Measurements from ENCODE around the gene SPART. TPM values are rescaled to one million over a fixed set of nuclear protein-coding genes. Genes with fewer than 3 reads are reported as not detected.

SPART gene
- total RNA-seq, 1 experiment from 2014 or later: 23.3 TPM

- Histone ChIP-seq H4K20me1 (ENCODE audit: low read length) (no peaks in the 10 kb centered on the region), H3K79me2 (ENCODE audit: low read length) (peaks cover 49% of the 10 kb centered on the region)
- POLR2A ChIA-PET (ENCODE audit: unreplicated experiment): no interaction called here
Measured at GRCh38 chr13:36342715-36343114, 3.5 kb downstream of the SPART start.

GRCh38 chr13:36341718-36342117 is 4.5 kb downstream of the SPART start:
- TF ChIP-seq EZH2phosphoT487 (IDR thresholded peaks at IDR 0.05; ENCODE audit: borderline replicate concordance, low read length) (no peak), CTCF (conservative IDR thresholded peaks at IDR 0.05; ENCODE audit: low read depth, low read length) (no peak), EZH2 (IDR thresholded peaks at IDR 0.05; ENCODE audit: low read length, unreplicated experiment) (no peak)
- no peak overlapping the region for H3K4me3 ChIP-seq (ENCODE audit: low read length)

More at GRCh38 chr13:36342715-36343114, 3.5 kb downstream of the SPART start:
- intact Hi-C loops (cut with micrococcal nuclease): no loop called here
- Histone ChIP-seq H3K27me3 (ENCODE audit: low read length) (no peaks in the 10 kb centered on the region), H3K9me2 (replicated peaks; ENCODE audit: low read length) (no peaks in the 10 kb centered on the region), H3K4me1 (ENCODE audit: insufficient read depth, low read length) (no peaks in the 10 kb centered on the region), H3K4me3 (ENCODE audit: low read length) (no peak overlapping the region), H3F3A (ENCODE audit: low read length, unreplicated experiment) (no peaks in the 10 kb centered on the region), H3K9me3 (ENCODE audit: low read length) (no peaks in the 10 kb centered on the region), H3K4me2 (ENCODE audit: low read length) (no peak overlapping the region), H2AFZ (ENCODE audit: low read length) (no peak overlapping the region), H3K36me3 (ENCODE audit: low read depth, low read length) (no peaks in the 10 kb centered on the region), H3K27ac (ENCODE audit: low read length) (no peak overlapping the region), H3K9ac (ENCODE audit: low read length) (no peak overlapping the region)
- ATAC-seq (no peak), DNase-seq (no peak)
- CTCF ChIA-PET: no interaction called here
- BruUV-seq (replicated peaks): no TSS peak
- TF ChIP-seq EZH2 (IDR thresholded peaks at IDR 0.05; ENCODE audit: low read length, unreplicated experiment) (no peak), CTCF (conservative IDR thresholded peaks at IDR 0.05; ENCODE audit: low read depth, low read length) (no peak), EZH2phosphoT487 (IDR thresholded peaks at IDR 0.05; ENCODE audit: borderline replicate concordance, low read length) (no peak)

DNA sequence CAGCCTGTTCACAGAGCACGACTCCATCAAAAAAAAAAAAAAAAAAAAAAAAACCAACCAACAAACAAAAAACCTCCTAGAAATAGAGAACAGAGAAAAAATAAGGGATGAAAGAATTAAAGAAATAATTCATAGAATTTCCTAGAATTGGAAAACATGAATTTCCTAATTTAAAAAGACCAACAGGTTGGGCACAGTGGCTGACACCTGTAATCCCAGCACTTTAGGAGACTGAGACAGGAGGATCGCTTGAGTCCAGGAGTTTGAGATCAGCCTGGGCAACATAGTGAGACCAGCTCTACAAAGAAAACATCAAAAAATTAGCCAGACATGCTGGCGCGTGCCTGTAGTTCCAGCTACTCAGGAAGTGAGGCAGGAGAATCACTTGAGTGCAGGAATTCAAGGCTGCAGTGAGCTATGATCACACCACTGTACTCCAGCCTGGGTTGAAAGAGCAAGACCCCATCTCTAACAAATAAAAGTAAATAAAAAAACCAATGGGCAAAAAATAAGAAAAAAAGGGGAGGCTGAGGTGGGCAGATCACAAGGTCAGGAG is 6.5 kb downstream of the SPART start:
- Histone ChIP-seq H3K4me1 (ENCODE audit: insufficient read depth, low read length) (no peaks in the 10 kb centered on the region), H3K36me3 (ENCODE audit: low read depth, low read length) (no peaks in the 10 kb centered on the region), H3K4me2 (ENCODE audit: low read length) (no peak overlapping the region), H3K9me3 (ENCODE audit: low read length) (no peaks in the 10 kb centered on the region), H3F3A (ENCODE audit: low read length, unreplicated experiment) (no peaks in the 10 kb centered on the region), H3K4me3 (ENCODE audit: low read length) (no peak overlapping the region), H3K27ac (ENCODE audit: low read length) (no peak overlapping the region), H3K27me3 (ENCODE audit: low read length) (no peaks in the 10 kb centered on the region), H2AFZ (ENCODE audit: low read length) (no peak overlapping the region), H3K9ac (ENCODE audit: low read length) (no peak overlapping the region), H3K9me2 (replicated peaks; ENCODE audit: low read length) (no peaks in the 10 kb centered on the region), H3K79me2 (ENCODE audit: low read length) (peaks cover 41% of the 10 kb centered on the region), H4K20me1 (ENCODE audit: low read length) (no peaks in the 10 kb centered on the region)
- intact Hi-C loops (cut with micrococcal nuclease): no loop called here
- DNase-seq (no peak), ATAC-seq (no peak)
- POLR2A ChIA-PET (ENCODE audit: unreplicated experiment): no interaction called here
- no peak for TF ChIP-seq EZH2phosphoT487 (IDR thresholded peaks at IDR 0.05; ENCODE audit: borderline replicate concordance, low read length)
- no peak for TF ChIP-seq EZH2 (IDR thresholded peaks at IDR 0.05; ENCODE audit: low read length, unreplicated experiment)
- no peak for TF ChIP-seq CTCF (conservative IDR thresholded peaks at IDR 0.05; ENCODE audit: low read depth, low read length)
- BruUV-seq (replicated peaks): no TSS peak
- CTCF ChIA-PET: no interaction called here

More at GRCh38 chr13:36341718-36342117, 4.5 kb downstream of the SPART start:
- intact Hi-C loops (cut with micrococcal nuclease): no loop called here
- Histone ChIP-seq H3K27ac (ENCODE audit: low read length) (no peak overlapping the region), H3K27me3 (ENCODE audit: low read length) (no peaks in the 10 kb centered on the region), H3K9ac (ENCODE audit: low read length) (no peak overlapping the region), H3K4me1 (ENCODE audit: insufficient read depth, low read length) (no peaks in the 10 kb centered on the region), H3K4me2 (ENCODE audit: low read length) (no peak overlapping the region), H3K9me3 (ENCODE audit: low read length) (no peaks in the 10 kb centered on the region), H3K9me2 (replicated peaks; ENCODE audit: low read length) (no peaks in the 10 kb centered on the region), H3K79me2 (ENCODE audit: low read length) (peaks cover 53% of the 10 kb centered on the region), H3F3A (ENCODE audit: low read length, unreplicated experiment) (no peaks in the 10 kb centered on the region), H3K36me3 (ENCODE audit: low read depth, low read length) (no peaks in the 10 kb centered on the region), H4K20me1 (ENCODE audit: low read length) (no peaks in the 10 kb centered on the region), H2AFZ (ENCODE audit: low read length) (no peak overlapping the region)
- BruUV-seq (replicated peaks): no TSS peak
- POLR2A ChIA-PET (ENCODE audit: unreplicated experiment): no interaction called here
- ATAC-seq (no peak), DNase-seq (peak; percentile 56)
- CTCF ChIA-PET: no interaction called here

Measured in PC-3 (cell line).